HepG2 (cell line): ENCODE measurements around the gene DCDC1. TPM values are rescaled to one million over a fixed set of nuclear protein-coding genes. Genes with fewer than 3 reads are reported as not detected.

Source experiments
- ATAC-seq: fragments of 200-7000 bp; cut with Tn5 transposase; 3 replicates; pipeline ENCODE4 v1.9.1; 2020; ENCODE audit warnings: mild to moderate bottlenecking, moderate library complexity
- BruUV-seq: library from RNA; stranded (reverse); fragments of 400-500 nt; replicated peaks from 2 replicates; lab custom pipeline; 2021; lab: Mats Ljungman, UMichigan
- CTCF ChIA-PET: fragments of 300-600 bp; formaldehyde crosslinking; extraction: SDS; loops from one replicate; lab custom pipeline; 2021; ENCODE audit warnings: low total read pairs, inconsistent platforms, low intra/inter-chr PET ratio; lab: Yijun Ruan, JAX
- POLR2A ChIA-PET: fragments of 350-600 bp; sonication (Branson Sonifier 250); formaldehyde crosslinking; loops from one replicate; lab custom pipeline; 2020; ENCODE audit warnings: antibody characterized with exemption, inconsistent platforms; lab: Yijun Ruan, JAX
- DNase-seq: peaks from one replicate; pipeline ENCODE4 v3.0.0-alpha.2; 2015; ENCODE audit warnings: low spot score
- FAIRE-seq: peaks from 3 replicates; lab custom pipeline; 2011; peaks lifted over from hg19 to GRCh38; lab: Jason Lieb, UNC
- H2AFZ ChIP-seq: one replicate; pipeline ENCODE4 v1.6.1; 2011; ENCODE audit warnings: low read length, inconsistent platforms
- H3K27ac ChIP-seq: fragments of 300-600 bp; 3 replicates; pipeline ENCODE4 v1.8.0; 2011; ENCODE audit warnings: mixed run types, mild to moderate bottlenecking, mixed read lengths, low read length, inconsistent platforms; ENCODE audit not compliant: insufficient read depth; ENCODE audit errors: extremely low read length
- H3K27me3 ChIP-seq, 2 experiments: fragments of 200-600 bp in 1 of 2; 2 replicates in 1 of 2; 3 replicates in 1 of 2; pipeline versions ENCODE4 v1.6.0 to v1.8.0; 2011; ENCODE audit warnings: low read length in 2 of 2, mild to moderate bottlenecking in 2 of 2, moderate library complexity in 2 of 2, inconsistent platforms in 1 of 2; ENCODE audit not compliant: insufficient read depth in 2 of 2, control insufficient read depth in 1 of 2
- H3K36me3 ChIP-seq, 2 experiments: fragments of 200-600 bp in 1 of 2; replicated peaks in 1 of 2; 2 replicates in 1 of 2; 3 replicates in 1 of 2; pipeline versions ENCODE4 v1.5.1 to v1.8.0; 2011; ENCODE audit warnings: low read length in 2 of 2, inconsistent platforms in 1 of 2; ENCODE audit not compliant: insufficient read depth in 2 of 2, control insufficient read depth in 1 of 2
- H3K4me1 ChIP-seq: 2 replicates; pipeline ENCODE4 v1.5.1; 2012; ENCODE audit warnings: low read length, inconsistent platforms; ENCODE audit not compliant: insufficient read depth
- H3K4me2 ChIP-seq: 2 replicates; pipeline ENCODE4 v1.6.0; 2011; ENCODE audit warnings: low read depth, low read length, inconsistent platforms
- H3K4me3 ChIP-seq, 3 experiments: fragments of 200-600 bp in 1 of 3; sonication (generic), shearing (Covaris generic) in 1 of 3; replicated peaks in 1 of 3; 2 replicates each; pipeline ENCODE4 v1.5.1; 2011 to 2016; ENCODE audit warnings: low read length in 3 of 3, inconsistent platforms in 2 of 3, low read depth in 2 of 3, mild to moderate bottlenecking in 2 of 3, control low read depth in 1 of 3, mixed read lengths in 1 of 3; ENCODE audit not compliant: insufficient read depth in 1 of 3
- H3K79me2 ChIP-seq: one replicate; pipeline ENCODE4 v1.6.1; 2011; ENCODE audit warnings: low read length, inconsistent platforms; ENCODE audit not compliant: insufficient read depth
- H3K9ac ChIP-seq: 2 replicates; pipeline ENCODE4 v1.6.0; 2011; ENCODE audit warnings: mild to moderate bottlenecking, low read depth, low read length, inconsistent platforms; ENCODE audit not compliant: insufficient read depth
- H3K9me3 ChIP-seq: 2 replicates; pipeline ENCODE4 v1.5.1; 2012; ENCODE audit warnings: mild to moderate bottlenecking, low read length
- H4K20me1 ChIP-seq: 2 replicates; pipeline ENCODE4 v1.6.0; 2011; ENCODE audit warnings: inconsistent platforms, mild to moderate bottlenecking, low read length, moderate library complexity; ENCODE audit not compliant: insufficient read depth
- HDAC1 ChIP-seq: sonication (generic); formaldehyde crosslinking; IDR thresholded peaks from 2 replicates; pipeline ENCODE4 v1.5.1; 2020; ENCODE audit warnings: mild to moderate bottlenecking, missing genetic modification reagents
- MAFG ChIP-seq: sonication (generic); formaldehyde crosslinking; IDR thresholded peaks from 2 replicates; pipeline ENCODE4 v1.5.1; 2020; ENCODE audit warnings: mild to moderate bottlenecking, missing genetic modification reagents
- MED1 ChIP-seq: sonication (generic); formaldehyde crosslinking; IDR thresholded peaks from 2 replicates; pipeline ENCODE4 v1.4.0; 2020; ENCODE audit warnings: missing genetic modification reagents
- PCBP1 ChIP-seq: fragments of 200-400 bp; formaldehyde crosslinking; IDR thresholded peaks from 2 replicates; pipeline ENCODE4 v1.6.1; 2017; ENCODE audit warnings: mild to moderate bottlenecking, low read depth, low read length, borderline replicate concordance
- PHB2 ChIP-seq: fragments of 450-650 bp; IDR thresholded peaks from 2 replicates; pipeline ENCODE4 v1.6.1; 2018; ENCODE audit not compliant: partially characterized antibody
- SP4 ChIP-seq: sonication (generic); formaldehyde crosslinking; IDR thresholded peaks from 2 replicates; pipeline ENCODE4 v1.8.1; 2023; ENCODE audit warnings: mild to moderate bottlenecking, missing genetic modification reagents
- SSRP1 ChIP-seq: IDR thresholded peaks from 2 replicates; pipeline ENCODE4 v1.6.1; 2016; ENCODE audit warnings: control low read depth
- ZFP90 ChIP-seq: sonication (generic); formaldehyde crosslinking; IDR thresholded peaks from 2 replicates; pipeline ENCODE4 v1.8.0; 2022; ENCODE audit warnings: missing genetic modification reagents, mild to moderate bottlenecking, inconsistent platforms, borderline replicate concordance
- ZNF12 ChIP-seq: sonication (generic); formaldehyde crosslinking; IDR thresholded peaks from 2 replicates; pipeline ENCODE4 v1.5.0; 2020; ENCODE audit warnings: missing genetic modification reagents
- ZNF354B ChIP-seq: sonication (generic); formaldehyde crosslinking; IDR thresholded peaks from 2 replicates; pipeline ENCODE4 v1.8.0; 2022; ENCODE audit warnings: mild to moderate bottlenecking, missing genetic modification reagents
- ZNF749 ChIP-seq: sonication (generic); formaldehyde crosslinking; IDR thresholded peaks from 2 replicates; pipeline ENCODE4 v1.8.0; 2022; ENCODE audit warnings: mild to moderate bottlenecking, missing genetic modification reagents, moderate library complexity, borderline replicate concordance
- ZNF776 ChIP-seq: sonication (generic); formaldehyde crosslinking; IDR thresholded peaks from 2 replicates; pipeline ENCODE4 v1.4.0; 2020; ENCODE audit warnings: mild to moderate bottlenecking, missing genetic modification reagents
- in situ Hi-C: cut with HindIII; loops from 2 replicates; pipeline ENCODE4 v1.10.0; 2017; ENCODE audit warnings: low pct_unique_long_range_greater_than_20kb; ENCODE audit not compliant: extremely low pct_ligation_motif_present
- intact Hi-C: fragments of 100-400 bp; cut with micrococcal nuclease; formaldehyde crosslinking; loops from one replicate; pipeline ENCODE4 v1.10.0; 2022; ENCODE audit not compliant: unreplicated experiment
- polyA plus RNA-seq, 8 experiments: library from polyadenylated mRNA; depleted of rRNA in 3 of 8; stranded (reverse) in 7 of 8; unstranded in 1 of 8; fragments of >200 nt; fragmentation: Illumina TruSeq in 4 of 8; extraction: Trizol in 4 of 8; gene quantifications; 2 replicates each; pipeline versions ENCODE4 v1.2.1 to v1.2.3, GENCODE V29; 2011 to 2016; ENCODE audit warnings: low read depth in 4 of 8, missing spikeins in 1 of 8, mixed read lengths in 1 of 8; ENCODE audit not compliant: insufficient read depth in 1 of 8
- total RNA-seq, 5 experiments: library from RNA; depleted of rRNA; stranded (reverse); fragments of >200 nt; fragmentation: Illumina TruSeq; extraction: Trizol; gene quantifications; 2 replicates each; pipeline ENCODE4 v1.2.3, GENCODE V29; 2016; ENCODE audit warnings: low read depth in 1 of 5
- TF ChIP-seq, protein P1 (sequence below): sonication (generic); formaldehyde crosslinking; IDR thresholded peaks from 2 replicates; pipeline ENCODE4 v1.4.0; 2020; ENCODE audit warnings: low read depth, mild to moderate bottlenecking, missing genetic modification reagents
- TF ChIP-seq, protein P2 (sequence below): sonication (generic); formaldehyde crosslinking; IDR thresholded peaks from 2 replicates; pipeline ENCODE4 v1.5.0; 2020; ENCODE audit warnings: mild to moderate bottlenecking, missing genetic modification reagents, moderate library complexity
- TF ChIP-seq, protein P3 (sequence below): sonication (generic); formaldehyde crosslinking; IDR thresholded peaks from 2 replicates; pipeline ENCODE4 v1.5.0; 2020; ENCODE audit warnings: mild to moderate bottlenecking, missing genetic modification reagents
- TF ChIP-seq, protein P4 (sequence below): sonication (generic); formaldehyde crosslinking; conservative IDR thresholded peaks from 2 replicates; pipeline ENCODE4 v1.4.0; 2020; ENCODE audit warnings: missing genetic modification reagents

DCDC1 gene
- total and polyA plus RNA-seq, 2 of the 13 experiments (the other 11 are each of a cell fraction or from before 2014, with no cell fraction given) = 0.12 to 0.27 TPM

DNA sequence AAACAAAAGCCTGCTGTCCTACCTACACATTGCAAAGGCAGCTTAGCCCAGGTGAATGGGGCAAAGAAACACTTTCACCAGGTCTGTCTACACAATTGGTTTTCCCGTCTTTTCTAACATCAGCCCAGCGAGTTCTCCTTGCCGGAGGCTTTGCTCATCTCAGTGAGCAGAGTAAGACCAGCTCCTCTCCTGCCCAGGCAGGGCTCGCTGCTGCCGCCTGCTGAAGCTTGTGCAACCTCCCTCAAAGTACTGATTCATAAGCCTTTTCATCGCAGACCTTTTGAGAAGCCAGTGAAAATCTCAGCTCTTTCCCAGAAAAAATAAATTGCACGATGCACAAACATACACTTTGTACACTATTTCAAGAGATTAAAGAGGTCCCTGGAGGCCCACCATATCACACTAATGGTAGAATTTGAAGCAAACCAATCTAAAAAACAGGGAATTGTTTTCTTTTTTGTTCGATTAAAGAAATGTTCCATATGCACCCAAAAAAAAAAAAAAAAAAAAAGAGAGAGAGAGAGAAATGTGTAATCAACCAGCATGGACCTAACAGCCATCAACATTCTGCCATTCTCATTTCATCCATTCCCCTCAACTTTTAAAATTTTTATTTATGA lies 455.3 kb downstream of the DCDC1 start (continued):
- TF ChIP-seq, protein P1, sequence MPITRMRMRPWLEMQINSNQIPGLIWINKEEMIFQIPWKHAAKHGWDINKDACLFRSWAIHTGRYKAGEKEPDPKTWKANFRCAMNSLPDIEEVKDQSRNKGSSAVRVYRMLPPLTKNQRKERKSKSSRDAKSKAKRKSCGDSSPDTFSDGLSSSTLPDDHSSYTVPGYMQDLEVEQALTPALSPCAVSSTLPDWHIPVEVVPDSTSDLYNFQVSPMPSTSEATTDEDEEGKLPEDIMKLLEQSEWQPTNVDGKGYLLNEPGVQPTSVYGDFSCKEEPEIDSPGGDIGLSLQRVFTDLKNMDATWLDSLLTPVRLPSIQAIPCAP = no peak
- TF ChIP-seq PHB2 (no peak), ZFP90 (no peak), MED1 (CRISPR knock-in tag) (no peak), ZNF354B (CRISPR knock-in tag) (no peak), PCBP1 (no peak), SP4 (no peak), ZNF749 (CRISPR knock-in tag) (no peak), SSRP1 (CRISPR knock-in tag) (no peak)
- TF ChIP-seq, protein P2, sequence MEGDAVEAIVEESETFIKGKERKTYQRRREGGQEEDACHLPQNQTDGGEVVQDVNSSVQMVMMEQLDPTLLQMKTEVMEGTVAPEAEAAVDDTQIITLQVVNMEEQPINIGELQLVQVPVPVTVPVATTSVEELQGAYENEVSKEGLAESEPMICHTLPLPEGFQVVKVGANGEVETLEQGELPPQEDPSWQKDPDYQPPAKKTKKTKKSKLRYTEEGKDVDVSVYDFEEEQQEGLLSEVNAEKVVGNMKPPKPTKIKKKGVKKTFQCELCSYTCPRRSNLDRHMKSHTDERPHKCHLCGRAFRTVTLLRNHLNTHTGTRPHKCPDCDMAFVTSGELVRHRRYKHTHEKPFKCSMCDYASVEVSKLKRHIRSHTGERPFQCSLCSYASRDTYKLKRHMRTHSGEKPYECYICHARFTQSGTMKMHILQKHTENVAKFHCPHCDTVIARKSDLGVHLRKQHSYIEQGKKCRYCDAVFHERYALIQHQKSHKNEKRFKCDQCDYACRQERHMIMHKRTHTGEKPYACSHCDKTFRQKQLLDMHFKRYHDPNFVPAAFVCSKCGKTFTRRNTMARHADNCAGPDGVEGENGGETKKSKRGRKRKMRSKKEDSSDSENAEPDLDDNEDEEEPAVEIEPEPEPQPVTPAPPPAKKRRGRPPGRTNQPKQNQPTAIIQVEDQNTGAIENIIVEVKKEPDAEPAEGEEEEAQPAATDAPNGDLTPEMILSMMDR = peak; percentile 74

DNA sequence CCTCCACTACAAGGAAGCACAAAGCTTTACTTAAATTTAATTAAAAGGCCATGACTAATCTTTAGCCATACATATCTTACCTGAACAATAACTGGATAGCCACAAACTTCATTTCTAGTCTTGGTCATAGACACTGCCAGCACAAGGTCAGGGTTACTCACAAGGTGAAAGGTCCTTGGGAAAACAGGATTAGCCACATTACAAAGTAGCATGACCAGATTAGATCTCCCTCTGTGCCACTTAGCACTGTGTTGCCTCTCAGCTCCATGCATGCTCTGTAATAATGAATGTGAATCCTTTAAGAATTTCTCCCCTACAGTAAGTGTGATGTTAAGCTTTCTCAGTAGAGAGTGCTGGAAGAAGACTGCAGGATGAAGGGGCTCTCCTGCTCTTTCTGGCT lies 458.3 kb downstream of the DCDC1 start:
- no peak overlapping the region for H3K27ac ChIP-seq
- no TSS peak for BruUV-seq
- no peaks in the 10 kb centered on the region for H3K27me3 ChIP-seq
- no peaks in the 10 kb centered on the region for H3K36me3 ChIP-seq
- no peak for ATAC-seq
- H2AFZ ChIP-seq = no peak overlapping the region
- no peaks in the 10 kb centered on the region for H3K79me2 ChIP-seq
- H4K20me1 ChIP-seq = no peaks in the 10 kb centered on the region
- TF ChIP-seq ZNF776 (CRISPR knock-in tag) = no peak
- no peak for TF ChIP-seq HDAC1
- no peak for TF ChIP-seq MAFG
- TF ChIP-seq, protein P3, sequence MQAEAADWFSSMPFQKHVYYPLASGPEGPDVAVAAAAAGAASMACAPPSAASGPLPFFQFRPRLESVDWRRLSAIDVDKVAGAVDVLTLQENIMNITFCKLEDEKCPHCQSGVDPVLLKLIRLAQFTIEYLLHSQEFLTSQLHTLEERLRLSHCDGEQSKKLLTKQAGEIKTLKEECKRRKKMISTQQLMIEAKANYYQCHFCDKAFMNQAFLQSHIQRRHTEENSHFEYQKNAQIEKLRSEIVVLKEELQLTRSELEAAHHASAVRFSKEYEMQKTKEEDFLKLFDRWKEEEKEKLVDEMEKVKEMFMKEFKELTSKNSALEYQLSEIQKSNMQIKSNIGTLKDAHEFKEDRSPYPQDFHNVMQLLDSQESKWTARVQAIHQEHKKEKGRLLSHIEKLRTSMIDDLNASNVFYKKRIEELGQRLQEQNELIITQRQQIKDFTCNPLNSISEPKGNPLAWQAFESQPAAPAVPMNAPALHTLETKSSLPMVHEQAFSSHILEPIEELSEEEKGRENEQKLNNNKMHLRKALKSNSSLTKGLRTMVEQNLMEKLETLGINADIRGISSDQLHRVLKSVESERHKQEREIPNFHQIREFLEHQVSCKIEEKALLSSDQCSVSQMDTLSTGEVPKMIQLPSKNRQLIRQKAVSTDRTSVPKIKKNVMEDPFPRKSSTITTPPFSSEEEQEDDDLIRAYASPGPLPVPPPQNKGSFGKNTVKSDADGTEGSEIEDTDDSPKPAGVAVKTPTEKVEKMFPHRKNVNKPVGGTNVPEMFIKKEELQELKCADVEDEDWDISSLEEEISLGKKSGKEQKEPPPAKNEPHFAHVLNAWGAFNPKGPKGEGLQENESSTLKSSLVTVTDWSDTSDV = no peak
- TF ChIP-seq, protein P4, sequence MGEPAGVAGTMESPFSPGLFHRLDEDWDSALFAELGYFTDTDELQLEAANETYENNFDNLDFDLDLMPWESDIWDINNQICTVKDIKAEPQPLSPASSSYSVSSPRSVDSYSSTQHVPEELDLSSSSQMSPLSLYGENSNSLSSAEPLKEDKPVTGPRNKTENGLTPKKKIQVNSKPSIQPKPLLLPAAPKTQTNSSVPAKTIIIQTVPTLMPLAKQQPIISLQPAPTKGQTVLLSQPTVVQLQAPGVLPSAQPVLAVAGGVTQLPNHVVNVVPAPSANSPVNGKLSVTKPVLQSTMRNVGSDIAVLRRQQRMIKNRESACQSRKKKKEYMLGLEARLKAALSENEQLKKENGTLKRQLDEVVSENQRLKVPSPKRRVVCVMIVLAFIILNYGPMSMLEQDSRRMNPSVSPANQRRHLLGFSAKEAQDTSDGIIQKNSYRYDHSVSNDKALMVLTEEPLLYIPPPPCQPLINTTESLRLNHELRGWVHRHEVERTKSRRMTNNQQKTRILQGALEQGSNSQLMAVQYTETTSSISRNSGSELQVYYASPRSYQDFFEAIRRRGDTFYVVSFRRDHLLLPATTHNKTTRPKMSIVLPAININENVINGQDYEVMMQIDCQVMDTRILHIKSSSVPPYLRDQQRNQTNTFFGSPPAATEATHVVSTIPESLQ (CRISPR knock-in tag) = no peak
- TF ChIP-seq ZNF12 = no peak
- H3K4me3 ChIP-seq = no peak overlapping the region
- intact Hi-C loops (no loop called here), in situ Hi-C loops (loop anchor here (25.0 kb wide), 1 partner anchor 1474 kb away; no protein-coding TSS in a partner anchor)
- CTCF ChIA-PET = no interaction called here
- POLR2A ChIA-PET = no interaction called here
- no peak for FAIRE-seq
- no peak for DNase-seq
- no peaks in the 10 kb centered on the region for H3K9me3 ChIP-seq
- H3K4me1 ChIP-seq = no peaks in the 10 kb centered on the region
- H3K9ac ChIP-seq = no peak overlapping the region
- H3K4me2 ChIP-seq = no peak overlapping the region
